Spleen (tissue), 11 donors: ENCODE results near the gene DUS4L. TPM values are rescaled to one million over a fixed set of nuclear protein-coding genes. Genes with fewer than 3 reads are reported as not detected.

ENCODE experiments used
- polyA plus RNA-seq, 3 donors: library from polyadenylated mRNA; stranded (reverse); fragments of 200-250 nt; gene quantifications; one replicate each; pipeline ENCODE4 v1.2.1, GENCODE V29; 2013
- small RNA-seq, 4 donors: library from RNA; depleted of rRNA; stranded (forward); fragments of <200 nt; gene quantifications; one replicate each; pipeline ENCODE3, GENCODE V24; 2016
- total RNA-seq, 7 donors: library from RNA; depleted of rRNA in 3 of 7; stranded (reverse); fragments of >200 nt in 3 of 7; fragmentation: NEBNext Ultra II Directional in 4 of 7; extraction: Animal tissue kit (Norgen Biotek cat#: 25700) in 4 of 7; gene quantifications; one replicate each; pipeline versions ENCODE4 v1.1.0 to v1.2.1, GENCODE V29; 2016 to 2021
- donor health status: healthy with polysubstance abuse.
- donor health status: DM: no; HTN: no; CAD: no; lungs with moderate emphysema.
- donor health status: DM: no; HTN: no; CAD: no.
- donor health status: Bipolar disorder and iron deficiency.
- donor health status: healthy.
- donor health status: DM: no; HTN: no; CAD: no.
- donor health status: DM: yes; HTN: yes; CAD: no.

Gene DUS4L
- total and polyA plus RNA-seq, 10 donors = 3.7 to 18.0 (median 7.0) TPM

Small RNA genes lying within 50 kb of the gene (small RNA-seq; reads per million reads assigned to genes)
- 0 reads per million in 4 donors for gene RF01233

Other genes starting within 250 kb of the DUS4L start
- gene GPR22, start 93.9 kb upstream of the DUS4L start, total RNA-seq = 1 to 10 TPM in 1 of 7 donors, under 1 TPM in 3, not detected in 3; 0.11 to 2.7 (median 0.46) TPM
- under 1 TPM in 2 of 3 donors, not detected in 1; 0.03 to 0.54 TPM for gene GPR22, start 93.9 kb upstream of the DUS4L start, polyA plus RNA-seq
- 10 to 100 TPM; 36.9 to 86.6 (median 55.6) TPM for gene COG5, start 51 bp upstream of the DUS4L start, total RNA-seq
- 1 to 10 TPM; 3.6 to 7.6 (median 5.4) TPM for gene COG5, start 51 bp upstream of the DUS4L start, polyA plus RNA-seq
- gene BCAP29, start 16.3 kb downstream of the DUS4L start, total RNA-seq = 100 to 1,000 TPM in 2 of 7 donors, 10 to 100 TPM in 5; 34.2 to 139 (median 55.0) TPM
- 10 to 100 TPM; 11.2 to 18.2 (median 14.8) TPM for gene BCAP29, start 16.3 kb downstream of the DUS4L start, polyA plus RNA-seq
- under 1 TPM; 0.09 to 0.75 (median 0.35) TPM for gene SLC26A4, start 96.9 kb downstream of the DUS4L start, total RNA-seq
- gene SLC26A4, start 96.9 kb downstream of the DUS4L start, polyA plus RNA-seq = under 1 TPM; 0.10 to 0.24 (median 0.17) TPM
- gene CBLL1, start 180.2 kb downstream of the DUS4L start, total RNA-seq = 10 to 100 TPM; 25.3 to 41.0 (median 35.5) TPM
- 1 to 10 TPM; 5.4 to 7.9 (median 7.6) TPM for gene CBLL1, start 180.2 kb downstream of the DUS4L start, polyA plus RNA-seq
- gene SLC26A3, start 239.3 kb downstream of the DUS4L start, total RNA-seq = under 1 TPM in 1 of 7 donors, not detected in 6; 0.37 TPM
- gene SLC26A3, start 239.3 kb downstream of the DUS4L start, polyA plus RNA-seq = under 1 TPM in 1 of 3 donors, not detected in 2; 0.13 TPM